Mesenteric fat pad (tissue), 1 donor: ENCODE measurements around the gene TMPRSS15. TPM values are rescaled to one million over a fixed set of nuclear protein-coding genes. Genes with fewer than 3 reads are reported as not detected.
"Not testable (repeated sequence)": the region's sequence is repeated elsewhere in the genome, so short reads cannot be mapped to it uniquely, and the experiment has no call there.

Experiments used
- DNase-seq: peaks from one replicate; pipeline ENCODE4 v3.0.0-alpha.2; 2020; ENCODE audit warnings: low spot score
- long read RNA-seq: library from polyadenylated mRNA; unstranded; transcript quantifications from one replicate; pipeline ENCODE4 v2.0.0, GENCODE V29; 2020
- total RNA-seq: library from RNA; stranded (reverse); fragmentation: NEBNext Ultra II Directional; extraction: Animal tissue kit (Norgen Biotek cat#: 25700); gene quantifications from one replicate; pipeline ENCODE4 v1.2.1, GENCODE V29; 2021
- donor health status: DM: yes; HTN: yes; CAD: no.

Gene TMPRSS15
- total RNA-seq = 0.45 TPM
- long read RNA-seq, partial matches to known transcripts = 0 of 1 reads
- long read RNA-seq, other reads (novel, unspliced or antisense) = 1 of 1 reads

DNA sequence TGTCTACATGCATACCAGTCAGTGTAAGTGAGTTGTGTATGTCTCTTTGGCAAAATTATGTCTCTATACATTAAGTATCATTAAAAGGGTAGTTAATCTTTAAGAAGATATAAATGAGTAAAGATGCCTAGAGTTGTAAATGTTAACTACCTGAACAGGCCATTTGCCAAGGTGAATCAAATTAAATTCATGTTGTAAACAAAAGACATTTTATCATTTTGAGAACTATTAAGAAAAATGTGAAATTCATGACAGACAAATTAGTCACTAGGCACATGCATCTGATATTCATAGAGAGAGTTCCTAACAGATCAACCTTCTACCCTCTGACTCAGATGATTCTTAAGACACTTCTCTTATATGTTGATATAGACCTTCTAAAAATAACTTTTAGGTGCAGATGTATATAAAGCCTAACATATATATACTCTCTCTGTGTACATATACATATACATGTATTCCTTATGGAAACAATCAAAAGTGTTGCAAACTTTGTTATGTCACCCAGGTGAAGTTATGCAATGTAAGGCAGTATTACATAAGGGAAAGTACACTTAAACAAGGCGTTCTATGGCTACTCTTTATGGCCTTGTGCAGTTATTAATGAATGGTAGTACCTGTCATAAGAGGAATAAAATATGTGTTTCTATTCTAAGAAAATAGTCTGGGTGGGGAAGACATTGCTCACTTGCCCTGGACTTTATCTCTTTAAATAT is at the start of gene TMPRSS15:
Gene TMPRSS15, minus strand, starts transcription at position 51 of the 716 bp plus-strand sequence. CDS start 163 bp downstream, outside the sequence.
- DNase-seq = no peak

DNA sequence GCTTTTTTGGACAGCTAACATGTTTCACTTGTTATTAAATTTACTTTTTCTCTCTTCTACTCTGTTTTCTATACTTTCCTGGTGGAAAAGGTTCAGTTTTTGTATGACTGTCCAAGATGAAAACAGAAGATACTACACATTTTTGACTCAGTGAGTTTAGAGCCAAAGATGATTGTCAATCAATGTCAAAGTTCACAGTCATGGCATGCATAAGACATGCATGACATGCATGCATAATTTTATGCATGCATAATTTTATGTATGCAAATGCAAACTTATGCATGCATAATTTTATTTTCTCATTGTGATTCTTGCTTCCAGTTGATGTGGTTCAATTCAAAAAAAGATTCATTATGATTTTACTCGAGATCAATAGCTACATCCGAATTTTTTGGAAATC is 48.1 kb upstream of the TMPRSS15 start:
- DNase-seq = no peak

DNA sequence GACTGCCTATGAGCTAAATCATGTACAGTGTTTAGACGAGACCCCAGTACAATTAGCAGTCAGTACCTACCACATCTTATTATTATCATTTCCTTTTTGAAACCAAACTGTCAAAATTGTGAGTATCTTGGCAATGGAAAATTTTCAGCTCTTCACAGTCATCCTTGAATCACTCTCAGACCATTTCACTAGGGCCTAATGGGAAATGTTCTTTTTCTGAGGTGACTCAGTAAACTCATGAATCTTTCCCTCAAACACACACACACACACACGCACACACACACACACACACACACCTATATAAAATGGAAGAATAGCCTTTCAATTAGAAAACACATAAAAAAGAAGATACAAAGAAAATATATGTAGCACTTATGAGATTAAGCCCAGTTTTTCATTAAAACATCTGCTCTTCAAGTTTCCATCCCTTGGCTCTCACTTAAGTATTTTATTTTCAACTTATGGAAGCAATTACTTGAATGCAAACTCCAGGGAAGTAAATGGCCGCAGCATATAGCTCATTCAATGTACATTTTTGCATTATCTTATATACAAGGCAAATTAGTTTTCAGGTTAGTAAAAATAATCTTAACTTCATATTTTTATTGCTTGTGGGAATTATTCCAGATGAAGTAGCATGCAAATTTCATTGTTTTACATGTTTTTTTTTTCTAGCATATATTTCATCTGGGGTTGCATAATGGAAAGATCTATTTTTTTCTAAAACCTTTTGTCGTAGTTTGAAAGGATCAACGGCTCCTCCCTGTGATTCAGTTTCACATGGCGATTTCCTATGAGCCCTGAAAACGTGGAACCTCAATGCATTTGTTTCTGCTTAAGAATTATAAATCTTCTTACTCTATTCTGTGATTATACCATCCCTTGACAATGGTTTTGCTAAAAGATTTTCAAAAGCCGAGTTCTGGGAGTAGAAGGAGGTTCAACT is 46.3 kb upstream of the TMPRSS15 start:
- DNase-seq = no peak

DNA sequence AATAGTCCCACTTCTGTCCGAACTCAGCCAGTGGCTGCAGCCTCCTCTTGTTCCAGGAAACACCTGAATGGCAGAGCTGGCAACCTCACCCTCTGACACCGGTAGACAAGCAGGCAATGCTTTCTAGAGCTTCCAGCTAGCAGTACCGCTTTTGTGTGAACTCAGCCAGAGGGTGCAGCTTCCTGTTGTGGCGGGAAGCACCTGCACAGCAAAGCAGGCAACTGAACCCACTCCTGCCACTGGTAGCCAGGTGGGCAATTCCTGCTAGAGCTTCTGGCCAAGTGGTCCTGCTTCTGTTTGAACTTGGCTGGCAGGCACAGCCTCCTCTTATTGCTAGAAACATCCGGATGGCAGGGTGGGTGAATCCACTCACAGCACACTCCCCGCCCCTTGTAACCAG is 40.1 kb upstream of the TMPRSS15 start:
- no peak for DNase-seq

DNA sequence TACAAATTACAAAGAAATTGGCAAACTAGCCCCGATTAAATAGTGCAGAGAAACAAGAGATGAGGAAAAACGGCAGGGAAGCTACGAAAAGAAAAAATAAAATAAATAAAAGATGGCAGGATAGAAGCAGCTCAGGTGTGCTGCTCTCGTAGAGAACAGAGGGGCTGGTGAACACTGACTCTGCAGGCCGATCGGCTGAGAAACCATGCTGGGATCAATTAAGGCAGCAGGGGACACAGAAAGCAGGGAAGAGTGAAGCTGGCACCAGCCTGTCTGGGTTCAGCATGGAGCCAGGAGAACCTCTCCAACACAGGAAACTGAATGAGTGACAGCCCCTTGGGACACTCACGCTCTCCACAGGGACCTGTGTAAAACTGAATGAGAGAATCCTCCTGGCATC is 39.5 kb upstream of the TMPRSS15 start:
- DNase-seq = no peak

DNA sequence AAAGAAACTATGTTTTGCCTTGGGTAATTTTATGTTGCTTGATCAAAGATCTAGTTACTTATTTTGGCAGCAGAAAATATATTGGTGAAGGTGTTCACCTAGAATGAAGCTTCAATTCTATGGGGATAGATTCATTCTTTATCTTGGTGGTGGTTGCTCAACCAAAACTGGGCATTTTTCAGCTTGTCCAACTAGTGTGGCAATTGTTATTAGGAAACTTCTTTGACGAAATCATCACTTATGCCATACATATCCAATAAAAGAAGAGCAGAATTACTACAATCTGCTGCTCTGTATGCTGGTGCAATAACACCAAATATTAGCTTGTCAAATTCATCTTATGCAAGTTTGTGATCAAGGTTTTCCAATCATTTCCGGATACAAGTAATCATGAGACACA is 26.8 kb upstream of the TMPRSS15 start:
- DNase-seq = no peak

DNA sequence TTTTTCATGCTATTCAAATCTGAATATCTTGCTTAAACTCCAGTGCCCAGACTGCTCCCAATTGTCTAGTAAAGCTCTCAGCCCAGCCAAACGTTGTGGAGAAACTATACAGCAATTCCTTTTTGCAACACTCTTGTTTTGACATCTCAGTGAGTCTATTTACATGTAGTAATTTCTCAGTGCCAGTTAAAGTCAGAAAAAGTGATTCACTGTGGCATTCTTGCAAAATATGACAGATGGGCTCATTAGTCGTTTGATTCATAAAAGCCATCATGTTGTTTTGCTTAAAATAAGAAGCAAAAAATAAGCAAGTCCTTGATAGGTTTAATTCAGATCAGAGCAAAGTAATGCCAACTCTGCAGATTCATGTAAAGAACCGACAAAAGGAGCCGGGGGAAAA is 20.7 kb upstream of the TMPRSS15 start:
- DNase-seq = no peak

DNA sequence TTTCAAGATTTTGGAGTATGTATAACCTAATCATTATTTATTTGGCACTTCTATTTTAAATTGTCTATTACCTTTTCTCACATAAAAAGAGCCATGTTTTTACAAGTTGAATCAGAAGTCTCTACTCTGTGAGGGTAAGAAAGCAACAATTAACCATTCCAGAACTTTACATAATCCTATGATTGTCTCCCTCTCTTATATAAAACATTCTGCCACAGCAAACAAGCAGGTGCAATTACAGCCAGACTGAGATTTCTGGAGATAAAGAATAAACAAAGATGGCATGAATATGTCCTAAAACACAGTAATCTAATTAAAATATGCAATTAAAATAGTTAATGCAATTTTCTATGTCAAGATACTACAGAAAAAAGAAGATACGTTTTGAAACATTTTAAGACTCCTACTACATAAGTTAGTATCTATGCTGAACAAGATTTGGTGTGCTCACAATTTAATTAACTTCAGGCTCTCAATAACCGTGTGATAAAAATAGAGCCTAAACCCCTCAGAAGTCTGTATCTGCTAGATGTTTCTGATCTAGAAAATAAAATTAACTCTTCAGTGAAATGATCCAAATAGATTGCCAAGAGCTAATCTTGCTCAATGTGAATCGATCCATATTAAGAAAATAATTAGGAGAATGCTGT is 13.7 kb upstream of the TMPRSS15 start:
- no peak for DNase-seq

DNA sequence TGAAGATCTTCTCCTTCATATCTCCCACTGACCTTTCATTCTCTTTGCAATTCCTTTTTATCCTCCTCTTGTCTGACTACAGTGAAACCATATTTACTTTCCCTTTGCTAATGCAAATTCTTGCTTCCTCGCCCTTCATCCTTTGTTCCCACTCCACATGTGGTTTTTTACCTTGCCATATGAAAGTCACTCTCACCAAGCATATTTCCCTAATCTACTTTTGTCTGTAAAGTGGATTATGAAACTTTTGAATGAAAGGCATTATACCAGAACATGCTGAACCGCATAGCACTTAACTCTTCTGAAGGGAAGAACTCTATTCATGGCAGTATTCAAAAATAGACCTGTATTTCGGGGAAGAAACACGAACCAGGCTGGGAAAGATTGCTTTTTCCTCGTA is 8.0 kb upstream of the TMPRSS15 start:
- no peak for DNase-seq

DNA sequence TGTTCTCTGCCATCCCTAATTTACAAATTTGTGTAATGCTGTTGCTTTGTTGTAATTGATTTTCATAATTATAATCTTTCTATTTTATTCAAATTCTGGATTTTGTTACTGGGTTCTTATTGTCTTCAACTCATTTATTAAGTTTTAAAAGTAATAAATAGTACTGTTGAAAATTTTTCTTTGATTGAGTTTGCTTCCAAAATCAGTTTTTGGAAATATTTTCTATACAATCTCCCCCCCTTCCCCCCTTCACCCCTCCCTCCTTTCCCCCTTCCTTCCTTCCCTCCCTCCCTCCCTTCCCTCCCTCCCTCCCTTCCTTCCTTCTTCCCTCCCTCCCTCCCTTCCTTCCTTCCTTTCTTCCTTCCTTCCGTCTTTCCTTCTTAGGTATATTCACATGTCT is 6.0 kb upstream of the TMPRSS15 start:
- no peak for DNase-seq

DNA sequence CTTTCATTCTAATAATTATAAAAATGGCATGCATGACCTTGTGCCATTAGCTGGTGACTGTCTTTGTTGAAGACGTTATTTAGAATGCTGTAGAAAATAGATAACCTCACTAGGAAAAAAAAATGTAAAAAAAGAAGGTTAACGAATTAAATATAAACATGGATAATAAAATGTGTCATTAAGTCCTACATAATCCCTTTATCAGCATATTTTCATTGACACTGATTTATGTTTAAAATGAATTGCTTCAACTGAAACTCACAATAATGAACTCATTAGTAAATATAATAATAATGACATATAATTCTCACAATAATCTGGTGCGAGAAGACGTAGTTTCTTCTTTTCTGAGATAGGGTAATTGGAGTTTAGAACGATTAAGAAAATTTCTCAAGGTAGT is 4.7 kb downstream of the TMPRSS15 start:
- no peak for DNase-seq

DNA sequence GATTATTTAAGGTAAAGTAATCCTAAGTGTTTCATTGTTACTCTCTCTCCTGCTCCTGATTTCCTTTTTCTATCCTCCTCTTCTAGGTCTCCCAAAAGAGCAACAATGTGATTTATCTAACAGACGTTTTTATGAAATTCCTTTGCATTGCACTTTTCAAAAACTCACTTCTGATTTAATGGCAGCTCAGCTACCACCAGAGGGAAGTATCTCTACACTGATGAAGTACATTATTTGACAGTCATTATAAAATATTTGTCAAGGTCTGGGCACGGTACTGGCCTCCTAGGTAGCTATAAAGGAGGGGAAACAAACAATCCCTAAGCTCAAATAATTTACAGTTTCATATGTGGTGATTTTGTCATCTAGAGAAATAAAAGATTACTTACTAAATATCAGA is 15.6 kb downstream of the TMPRSS15 start:
- no peak for DNase-seq

DNA sequence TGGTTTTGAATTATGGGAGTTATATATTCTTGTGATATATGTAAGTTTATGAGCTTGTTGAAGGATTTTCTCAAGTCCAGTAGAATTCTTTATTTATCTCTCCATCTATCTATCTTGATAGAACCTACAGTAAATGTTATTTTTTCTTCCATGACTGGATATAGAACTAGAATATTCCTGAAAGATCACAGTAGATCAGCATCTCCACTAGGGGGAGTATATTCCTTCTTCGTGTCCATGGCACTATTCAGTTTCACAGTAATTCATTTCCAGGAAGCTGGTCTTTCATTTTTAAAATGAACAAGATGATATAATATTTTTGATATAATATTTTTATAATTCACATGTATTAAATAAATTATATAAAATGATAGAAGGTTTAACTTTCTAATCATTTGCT is 18.8 kb downstream of the TMPRSS15 start:
- DNase-seq = no peak

DNA sequence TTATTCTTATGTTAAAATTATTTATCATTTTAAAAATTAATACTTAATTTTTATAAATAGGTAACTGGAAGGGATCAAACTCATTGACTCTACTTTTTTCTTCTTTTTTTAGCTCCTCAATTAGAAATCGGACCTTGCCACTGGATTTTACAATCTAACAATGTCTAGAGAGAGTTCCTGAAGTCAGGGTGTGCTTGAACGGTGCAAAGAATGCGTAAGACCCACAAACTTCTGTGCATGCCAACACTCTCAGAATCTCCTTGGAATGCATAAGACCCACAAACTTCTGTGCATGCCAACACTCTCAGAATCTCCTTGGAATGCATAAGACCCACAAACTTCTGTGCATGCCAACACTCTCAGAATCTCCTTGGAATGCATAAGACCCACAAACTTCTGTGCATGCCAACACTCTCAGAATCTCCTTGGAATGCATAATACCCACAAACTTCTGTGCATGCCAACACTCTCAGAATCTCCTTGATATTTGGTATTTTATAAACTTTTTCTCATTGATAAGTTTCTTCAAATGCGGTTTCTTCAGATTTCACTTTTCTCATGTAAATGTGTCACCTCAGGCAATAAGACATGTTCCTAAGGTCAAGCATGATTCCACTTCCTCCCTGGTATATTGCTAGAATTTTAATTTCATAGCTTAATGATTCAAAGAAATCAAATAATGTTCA is 20.5 kb downstream of the TMPRSS15 start:
- DNase-seq = not testable (repeated sequence)

DNA sequence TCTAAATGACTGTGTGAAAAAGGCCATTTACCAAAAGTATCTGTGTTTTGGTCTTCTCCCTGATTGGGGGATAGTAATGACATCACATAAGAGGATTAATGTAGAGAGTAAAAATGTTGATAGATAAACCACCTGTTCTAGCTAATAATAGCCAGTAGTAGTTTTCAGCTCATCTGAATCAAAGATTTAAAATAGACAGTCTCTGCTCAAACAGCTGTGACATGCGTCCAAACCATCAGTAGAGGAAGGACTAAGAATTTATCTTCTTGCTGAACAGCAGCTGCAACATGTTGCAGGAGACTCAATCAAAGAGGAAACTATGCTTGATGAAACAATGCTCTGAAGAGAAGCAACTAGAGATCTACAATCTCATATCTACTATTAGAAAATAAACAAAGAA is 21.4 kb downstream of the TMPRSS15 start:
- no peak for DNase-seq

DNA sequence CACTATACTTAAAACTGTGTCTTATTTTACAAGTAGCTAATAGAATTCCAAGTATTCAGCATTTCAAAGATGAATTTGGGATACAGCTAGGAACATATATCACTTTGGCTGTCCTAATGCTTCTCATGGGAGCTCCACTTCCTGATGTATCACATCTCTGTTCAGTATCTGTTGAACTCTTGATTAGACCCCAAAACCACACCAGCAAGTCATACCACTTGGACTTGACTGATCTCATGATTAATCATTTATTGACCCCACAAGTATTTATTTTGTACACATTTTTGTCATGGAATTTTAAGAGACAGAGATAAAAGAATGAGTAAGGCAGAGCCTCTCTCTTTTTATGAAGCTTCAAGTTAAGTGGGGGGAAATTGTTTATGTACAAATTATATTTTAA is 30.0 kb downstream of the TMPRSS15 start:
- DNase-seq = no peak

DNA sequence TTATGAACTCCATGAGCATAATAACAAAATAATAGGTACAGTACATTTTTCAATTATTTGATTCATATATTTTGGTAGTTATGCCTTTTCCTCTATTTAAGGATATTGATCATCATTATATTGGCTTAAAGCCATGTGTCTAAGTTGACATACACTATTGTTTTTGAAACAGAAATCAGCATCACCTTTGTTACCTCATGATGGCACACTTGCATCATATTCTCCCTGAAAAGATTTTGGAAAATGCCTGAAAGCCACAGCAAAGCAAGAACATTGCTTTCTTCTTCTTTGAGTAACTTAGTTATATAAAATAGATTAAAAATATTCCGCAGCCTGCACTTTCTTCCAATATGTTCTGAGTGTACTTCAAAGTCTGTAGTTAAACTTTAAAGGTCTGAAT is 33.3 kb downstream of the TMPRSS15 start:
- no peak for DNase-seq

DNA sequence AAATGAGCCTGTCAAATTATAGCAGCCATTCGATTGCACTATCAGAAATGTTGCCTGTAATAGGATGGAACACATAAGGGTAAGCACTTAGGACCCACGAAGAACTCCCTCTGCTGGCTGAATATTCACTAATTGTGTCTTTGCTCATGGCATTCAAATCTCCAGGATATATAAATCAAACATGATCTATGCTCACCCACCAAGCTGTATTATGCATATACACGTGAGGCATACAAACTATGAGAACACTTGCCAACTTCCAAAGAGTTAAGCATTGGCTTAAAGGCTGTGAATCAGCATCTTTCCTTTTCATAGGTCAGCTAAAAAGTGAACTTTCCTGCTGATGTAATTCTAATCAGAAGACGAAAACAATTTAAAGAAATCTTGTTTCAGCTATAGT is 34.5 kb downstream of the TMPRSS15 start:
- no peak for DNase-seq

DNA sequence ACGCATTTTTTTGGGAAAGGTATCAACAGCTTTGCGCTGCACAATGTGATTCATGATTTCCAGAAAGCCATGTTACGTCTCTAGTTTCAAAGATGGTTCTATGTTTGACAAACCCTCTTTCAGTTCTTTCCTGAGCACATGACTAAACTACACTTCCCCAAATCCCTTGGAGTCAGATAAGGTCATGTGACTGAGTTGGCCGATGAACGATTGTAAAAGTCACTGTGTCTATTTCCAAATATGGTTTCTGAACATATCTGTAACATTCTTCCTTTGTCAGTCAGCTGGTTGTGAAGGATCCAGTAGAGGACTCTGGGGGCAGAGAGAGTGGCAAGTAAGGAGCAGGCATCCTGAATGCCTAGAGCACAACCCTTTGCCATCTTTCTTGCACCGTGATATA is 35.4 kb downstream of the TMPRSS15 start:
- no peak for DNase-seq

DNA sequence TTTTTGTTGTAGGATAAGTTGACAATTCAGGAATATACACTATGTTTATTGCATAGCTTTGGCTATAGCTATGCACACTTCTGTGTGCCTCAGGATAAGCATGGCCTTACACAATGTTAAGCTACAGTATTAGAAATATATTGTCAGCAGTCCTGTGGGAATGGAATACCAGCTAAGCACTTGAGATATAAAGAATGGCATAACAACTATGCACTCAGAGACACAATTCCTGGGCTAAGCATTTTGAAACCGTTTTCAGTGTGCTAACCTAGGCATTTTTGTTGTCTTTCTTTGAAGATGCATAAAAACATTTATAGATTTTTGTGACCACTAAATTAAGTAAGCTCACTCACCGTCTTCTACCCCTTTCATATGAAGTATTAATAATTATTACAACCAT is 46.8 kb downstream of the TMPRSS15 start:
- DNase-seq = no peak

DNA sequence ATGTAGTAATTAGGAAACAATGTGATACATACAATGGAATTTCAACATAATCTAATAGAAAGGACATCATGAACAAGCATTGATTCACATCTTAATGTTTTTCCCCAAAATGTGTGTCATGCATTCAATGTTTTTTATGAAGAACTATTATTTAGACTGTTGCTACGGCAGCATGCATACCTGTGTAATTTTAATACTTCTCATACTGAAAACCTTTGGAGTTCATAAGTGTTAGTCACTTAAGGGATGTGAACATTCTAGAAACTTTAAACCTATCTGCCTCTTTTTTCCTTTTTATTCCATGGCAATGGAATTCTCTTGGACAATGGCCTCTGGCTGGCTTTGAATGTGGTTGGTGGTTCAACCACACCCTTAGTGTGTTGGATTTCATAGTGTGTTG is 48.6 kb downstream of the TMPRSS15 start:
- DNase-seq = no peak
